ENCODE measurements around the gene GSDME. TPM values are rescaled to one million over a fixed set of nuclear protein-coding genes. Genes with fewer than 3 reads are reported as not detected.

Gene GSDME
- total RNA-seq, 1 experiment from 2014 or later: 7.6 TPM

DNA sequence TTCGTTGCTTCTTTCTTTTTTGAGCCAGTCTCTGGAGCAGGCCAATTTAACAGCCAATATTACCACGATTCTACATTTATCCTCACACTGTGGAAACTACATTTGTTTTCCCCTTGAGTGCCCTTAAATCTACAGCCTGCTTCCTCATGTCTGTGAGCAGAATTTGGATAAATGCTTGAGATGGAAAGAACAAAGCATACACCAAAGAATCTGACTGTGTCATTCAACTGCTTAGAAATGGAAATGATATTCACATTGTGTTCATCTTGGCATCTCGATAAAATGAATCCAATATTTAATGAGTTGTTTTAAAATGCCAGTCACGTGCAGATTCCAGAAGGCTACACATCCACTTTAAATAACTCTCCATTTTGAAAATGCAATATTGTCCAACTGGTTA, 41.0 kb upstream of the GSDME start:
- POLR2A ChIA-PET: no interaction called here
- H3K4me1 ChIP-seq (ENCODE audit: control insufficient read depth in 1 of 2, insufficient read depth in 2 of 2, low read length in 2 of 2): no peaks in the 10 kb centered on the region
- RAD21 ChIA-PET (ENCODE audit: low non-redundant PET in 1 of 2, low total read pairs in 2 of 2, uncharacterized antibody in 2 of 2, unreplicated experiment in 2 of 2): no interaction called here
- no peaks in the 10 kb centered on the region for H3K9me2 ChIP-seq (ENCODE audit: insufficient read depth)
- H3K36me3 ChIP-seq (ENCODE audit: control insufficient read depth in 1 of 2, insufficient read depth in 2 of 2, low read length in 2 of 2): peaks cover 0 to 10% of the 10 kb centered on the region in 2 experiments; a peak in 3 of 4 replicates
- no TSS peak for BruUV-seq (replicated peaks)
- TF ChIP-seq SRF (IDR thresholded peaks at IDR 0.05; ENCODE audit: low read depth) (no peak), EZH2phosphoT487 (IDR thresholded peaks at IDR 0.05; ENCODE audit: borderline replicate concordance) (no peak), ZNF274 (IDR thresholded peaks at IDR 0.05; ENCODE audit: low read depth, low read length) (no peak), ZFX (IDR thresholded peaks at IDR 0.05) (no peak), RAD21 (IDR thresholded peaks at IDR 0.05; ENCODE audit: low read depth) (no peak), TCF7L2 (IDR thresholded peaks at IDR 0.05; ENCODE audit: borderline replicate concordance, extremely low read depth, insufficient read depth, insufficient read length) (no peak), ELF1 (IDR thresholded peaks at IDR 0.05; ENCODE audit: borderline replicate concordance, low read depth) (no peak), FOSL1 (IDR thresholded peaks at IDR 0.05; ENCODE audit: low read depth) (no peak), SP1 (IDR thresholded peaks at IDR 0.05; ENCODE audit: low read depth) (no peak), EGR1 (IDR thresholded peaks at IDR 0.05; ENCODE audit: low read depth) (no peak), SIN3A (IDR thresholded peaks at IDR 0.05; ENCODE audit: low read depth) (no peak), CBX3 (IDR thresholded peaks at IDR 0.05; ENCODE audit: low read depth) (no peak)
- TF ChIP-seq, protein P1, sequence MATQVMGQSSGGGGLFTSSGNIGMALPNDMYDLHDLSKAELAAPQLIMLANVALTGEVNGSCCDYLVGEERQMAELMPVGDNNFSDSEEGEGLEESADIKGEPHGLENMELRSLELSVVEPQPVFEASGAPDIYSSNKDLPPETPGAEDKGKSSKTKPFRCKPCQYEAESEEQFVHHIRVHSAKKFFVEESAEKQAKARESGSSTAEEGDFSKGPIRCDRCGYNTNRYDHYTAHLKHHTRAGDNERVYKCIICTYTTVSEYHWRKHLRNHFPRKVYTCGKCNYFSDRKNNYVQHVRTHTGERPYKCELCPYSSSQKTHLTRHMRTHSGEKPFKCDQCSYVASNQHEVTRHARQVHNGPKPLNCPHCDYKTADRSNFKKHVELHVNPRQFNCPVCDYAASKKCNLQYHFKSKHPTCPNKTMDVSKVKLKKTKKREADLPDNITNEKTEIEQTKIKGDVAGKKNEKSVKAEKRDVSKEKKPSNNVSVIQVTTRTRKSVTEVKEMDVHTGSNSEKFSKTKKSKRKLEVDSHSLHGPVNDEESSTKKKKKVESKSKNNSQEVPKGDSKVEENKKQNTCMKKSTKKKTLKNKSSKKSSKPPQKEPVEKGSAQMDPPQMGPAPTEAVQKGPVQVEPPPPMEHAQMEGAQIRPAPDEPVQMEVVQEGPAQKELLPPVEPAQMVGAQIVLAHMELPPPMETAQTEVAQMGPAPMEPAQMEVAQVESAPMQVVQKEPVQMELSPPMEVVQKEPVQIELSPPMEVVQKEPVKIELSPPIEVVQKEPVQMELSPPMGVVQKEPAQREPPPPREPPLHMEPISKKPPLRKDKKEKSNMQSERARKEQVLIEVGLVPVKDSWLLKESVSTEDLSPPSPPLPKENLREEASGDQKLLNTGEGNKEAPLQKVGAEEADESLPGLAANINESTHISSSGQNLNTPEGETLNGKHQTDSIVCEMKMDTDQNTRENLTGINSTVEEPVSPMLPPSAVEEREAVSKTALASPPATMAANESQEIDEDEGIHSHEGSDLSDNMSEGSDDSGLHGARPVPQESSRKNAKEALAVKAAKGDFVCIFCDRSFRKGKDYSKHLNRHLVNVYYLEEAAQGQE (IDR thresholded peaks at IDR 0.05; ENCODE audit: low read depth): no peak
- TF ChIP-seq, protein P2, sequence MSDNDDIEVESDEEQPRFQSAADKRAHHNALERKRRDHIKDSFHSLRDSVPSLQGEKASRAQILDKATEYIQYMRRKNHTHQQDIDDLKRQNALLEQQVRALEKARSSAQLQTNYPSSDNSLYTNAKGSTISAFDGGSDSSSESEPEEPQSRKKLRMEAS (IDR thresholded peaks at IDR 0.05): no peak
- no peaks in the 10 kb centered on the region for H3K79me2 ChIP-seq (ENCODE audit: insufficient read depth, low read length)
- CTCF ChIA-PET: interaction anchor here (1.8 kb wide), 1 partner anchor 14 kb away, joined by 10 read pairs; no protein-coding TSS in a partner anchor
- no peak for ATAC-seq
- no peak overlapping the region for H3K4me2 ChIP-seq (ENCODE audit: low read length)
- DNase-seq (ENCODE audit: low read depth, low spot score): no peak
- no peak overlapping the region for H3K4me3 ChIP-seq (replicated peaks in 1 of 2; ENCODE audit: low read depth in 1 of 2, low read length in 2 of 2)
- no peak overlapping the region for H3K9ac ChIP-seq (ENCODE audit: low read length)
- no peaks in the 10 kb centered on the region for H3K27me3 ChIP-seq (ENCODE audit: insufficient read depth, low read length)
- H4K20me1 ChIP-seq (ENCODE audit: insufficient read depth): no peaks in the 10 kb centered on the region
- no peaks in the 10 kb centered on the region for H3K9me3 ChIP-seq (ENCODE audit: control insufficient read depth in 1 of 2, insufficient read depth in 1 of 2, low read depth in 1 of 2, low read length in 2 of 2)
- intact Hi-C loops (cut with micrococcal nuclease): no loop called here
- no peak overlapping the region for H3K27ac ChIP-seq (ENCODE audit: low read depth, low read length)
- no peak overlapping the region for H2AFZ ChIP-seq (ENCODE audit: low read depth, low read length, poor library complexity, severe bottlenecking)
